ENCODE results near the gene FEN1.

The FEN1 gene

DNA sequence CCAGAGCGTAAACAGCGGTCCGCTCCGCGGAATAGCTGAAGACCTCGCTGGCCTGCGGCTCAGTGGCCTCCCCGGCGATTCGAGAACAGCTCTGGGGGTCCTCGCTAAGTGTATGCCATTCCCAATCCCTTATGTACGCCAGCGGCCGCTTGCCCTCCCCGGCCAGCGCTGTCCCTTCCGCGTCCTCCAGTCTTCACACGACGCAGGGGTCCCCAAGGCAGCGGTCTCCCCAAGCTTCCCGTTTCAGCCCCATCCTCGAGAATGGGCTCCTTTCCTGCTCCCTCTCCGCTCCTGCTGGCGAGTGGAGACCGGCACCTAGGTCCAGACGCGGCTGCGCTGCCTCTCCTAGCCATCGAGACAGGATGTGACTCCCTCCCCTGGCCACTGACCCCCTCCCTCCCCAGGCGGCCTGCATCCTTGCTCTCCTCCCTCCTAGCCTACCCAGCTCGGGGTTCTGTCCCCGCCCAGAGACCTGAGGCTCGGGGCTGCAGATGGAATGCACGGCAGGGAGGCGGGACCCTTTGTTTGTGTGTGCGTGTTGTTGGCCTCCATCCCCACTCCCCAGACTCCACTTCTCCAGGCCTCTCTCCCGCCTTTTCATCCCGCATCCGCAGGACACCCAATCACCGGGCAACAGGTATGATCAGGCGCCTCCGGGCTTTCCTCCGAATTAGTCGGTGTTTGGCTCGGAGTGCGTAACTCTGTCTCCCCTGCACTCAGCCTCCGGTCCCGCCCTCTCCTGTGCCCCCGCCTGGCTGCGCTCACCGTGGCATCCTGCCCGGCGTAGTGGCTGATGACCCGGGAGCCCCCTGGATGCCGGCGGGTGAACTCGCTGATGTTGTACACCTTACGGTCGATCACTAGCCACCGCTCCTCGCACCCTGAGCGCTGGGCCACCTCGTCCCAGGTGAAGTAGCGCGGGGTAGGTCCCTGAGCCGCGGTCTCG lies 23.4 kb downstream of the FEN1 start:
- H3K27me3 ChIP-seq (ENCODE audit: insufficient read depth, low read length): no peaks in the 10 kb centered on the region
- no CpG with 5 or more reads among the region's 69 CpGs for WGBS (ENCODE audit: extremely low coverage, insufficient coverage, insufficient read length)
- H4K12ac ChIP-seq (ENCODE audit: low read depth, low read length): peak overlapping the region; percentile 46
- peaks cover 25 to 29% of the 10 kb centered on the region in 2 experiments for H3K36me3 ChIP-seq (ENCODE audit: control insufficient read depth in 1 of 2, insufficient read depth in 2 of 2, low read length in 2 of 2)
- peak overlapping the region; percentile 83 for H4K8ac ChIP-seq (ENCODE audit: low read depth, low read length)
- no peaks in the 10 kb centered on the region for H3K9me3 ChIP-seq (ENCODE audit: insufficient read depth, low read depth, low read length)
- peak overlapping the region; percentile 87 for H2BK5ac ChIP-seq (ENCODE audit: low read depth, low read length, poor library complexity)
- H2BK120ac ChIP-seq (ENCODE audit: insufficient read depth, low read length, poor library complexity): peak overlapping the region; percentile 91
- H2BK12ac ChIP-seq (ENCODE audit: low read length): peak overlapping the region; percentile 28
- H3K79me2 ChIP-seq (ENCODE audit: control insufficient read depth, insufficient read depth, low read length, poor library complexity): peaks cover 13% of the 10 kb centered on the region
- H3K14ac ChIP-seq (ENCODE audit: low read length): peak overlapping the region; percentile 93
- H3K4me3 ChIP-seq (ENCODE audit: low read depth, low read length): peak overlapping the region; percentile 86
- peak overlapping the region; percentile 73 for H3K4ac ChIP-seq (ENCODE audit: low read depth, low read length)
- peaks cover 28% of the 10 kb centered on the region for H3K79me1 ChIP-seq (ENCODE audit: low read length)
- H3K23ac ChIP-seq (ENCODE audit: low read length): no peak overlapping the region
- H2AFZ ChIP-seq (ENCODE audit: insufficient read depth, low read length, poor library complexity): peak overlapping the region; percentile 37
- H3K27ac ChIP-seq (ENCODE audit: low read depth, low read length): peak overlapping the region; percentile 87
- H3K9ac ChIP-seq (ENCODE audit: low read length): peak overlapping the region; percentile 83
- H3K4me1 ChIP-seq (ENCODE audit: control insufficient read depth in 1 of 2, insufficient read depth in 2 of 2, low read length in 2 of 2): peaks cover 0 to 8% of the 10 kb centered on the region in 2 experiments
- peak overlapping the region; percentile 73 for H3K18ac ChIP-seq (ENCODE audit: low read length)
- peak overlapping the region; percentile 96 for H4K91ac ChIP-seq (ENCODE audit: low read depth, low read length)
- DNase-seq: peak; percentile 78 to 81
- peak overlapping the region; percentile 71 for H2AK5ac ChIP-seq (ENCODE audit: low read length)
- H3K4me2 ChIP-seq (ENCODE audit: low read length): peak overlapping the region; percentile 82

DNA sequence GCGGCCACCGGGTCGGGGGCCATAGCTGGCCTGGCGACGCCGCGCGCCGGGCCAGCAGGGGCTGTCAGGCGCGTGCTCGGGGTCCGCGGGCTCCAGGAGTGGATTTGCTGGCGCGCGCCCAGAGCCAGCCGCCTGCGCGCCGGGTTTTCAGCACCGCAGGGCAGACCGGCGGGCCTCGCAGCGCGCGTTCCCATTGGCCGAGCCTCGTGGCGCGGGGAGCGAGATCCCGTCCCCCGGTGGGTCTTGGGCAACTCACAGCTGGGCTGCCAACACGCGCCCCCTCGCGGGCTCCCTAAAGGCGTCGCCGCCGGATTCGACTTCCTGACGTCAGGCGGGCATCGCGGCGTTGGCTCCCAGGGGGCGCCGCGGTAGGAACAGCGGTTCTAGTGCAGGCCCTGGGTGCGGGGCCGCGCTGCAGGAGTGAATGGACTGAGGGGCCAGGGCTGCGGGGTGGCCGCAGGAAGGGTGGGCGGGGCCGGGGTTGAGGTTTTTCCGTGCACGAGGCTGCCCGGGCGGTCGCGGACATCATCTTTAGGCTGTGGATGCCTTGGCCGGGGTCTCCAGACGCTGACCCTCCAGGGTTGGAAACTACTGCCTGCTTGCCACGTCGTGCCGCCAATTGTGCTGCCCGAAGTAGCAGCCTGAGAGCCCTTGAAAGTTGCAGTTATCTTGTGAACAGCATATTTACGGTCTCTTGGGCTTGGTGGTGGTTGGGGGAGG lies 24.2 kb downstream of the FEN1 start, which contains the start of gene FADS1:
FADS1 (minus strand) TSS at position 268 of the 720 bp plus-strand sequence; CDS start at position 194, 74 bp downstream.
- H3K4ac ChIP-seq (ENCODE audit: low read depth, low read length): peak within 1 kb of the TSS; percentile 73
- H3K9ac ChIP-seq (ENCODE audit: low read length): peak within 1 kb of the TSS; percentile 83
- H3K36me3 ChIP-seq (ENCODE audit: control insufficient read depth in 1 of 2, insufficient read depth in 2 of 2, low read length in 2 of 2): peaks cover 17 to 21% of the 10 kb centered on the region in 2 experiments
- H2BK5ac ChIP-seq (ENCODE audit: low read depth, low read length, poor library complexity): peak within 1 kb of the TSS; percentile 87
- H4K8ac ChIP-seq (ENCODE audit: low read depth, low read length): peak within 1 kb of the TSS; percentile 83
- H3K4me3 ChIP-seq (ENCODE audit: low read depth, low read length): peak within 1 kb of the TSS; percentile 86
- H3K79me1 ChIP-seq (ENCODE audit: low read length): peaks cover 28% of the 10 kb centered on the region
- H3K79me2 ChIP-seq (ENCODE audit: control insufficient read depth, insufficient read depth, low read length, poor library complexity): peaks cover 13% of the 10 kb centered on the region
- H2BK120ac ChIP-seq (ENCODE audit: insufficient read depth, low read length, poor library complexity): peak within 1 kb of the TSS; percentile 91
- H3K4me1 ChIP-seq (ENCODE audit: control insufficient read depth in 1 of 2, insufficient read depth in 2 of 2, low read length in 2 of 2): peaks cover 0 to 8% of the 10 kb centered on the region in 2 experiments
- H2AFZ ChIP-seq (ENCODE audit: insufficient read depth, low read length, poor library complexity): peak within 1 kb of the TSS; percentile 37
- H2BK12ac ChIP-seq (ENCODE audit: low read length): peak within 1 kb of the TSS; percentile 28
- H4K91ac ChIP-seq (ENCODE audit: low read depth, low read length): peak within 1 kb of the TSS; percentile 96
- peak within 1 kb of the TSS; percentile 93 for H3K14ac ChIP-seq (ENCODE audit: low read length)
- H3K9me3 ChIP-seq (ENCODE audit: insufficient read depth, low read depth, low read length): no peaks in the 10 kb centered on the region
- H3K27me3 ChIP-seq (ENCODE audit: insufficient read depth, low read length): no peaks in the 10 kb centered on the region
- peak within 1 kb of the TSS; percentile 82 for H3K4me2 ChIP-seq (ENCODE audit: low read length)
- peak; percentile 93 for DNase-seq
- peak within 1 kb of the TSS; percentile 71 for H2AK5ac ChIP-seq (ENCODE audit: low read length)
- peak within 1 kb of the TSS; percentile 71 for H4K12ac ChIP-seq (ENCODE audit: low read depth, low read length)
- no peak within 1 kb of the TSS for H3K23ac ChIP-seq (ENCODE audit: low read length)
- peak within 1 kb of the TSS; percentile 73 for H3K18ac ChIP-seq (ENCODE audit: low read length)
- no CpG with 5 or more reads among the region's 73 CpGs for WGBS (ENCODE audit: extremely low coverage, insufficient coverage, insufficient read length)
- H3K27ac ChIP-seq (ENCODE audit: low read depth, low read length): peak within 1 kb of the TSS; percentile 87

DNA sequence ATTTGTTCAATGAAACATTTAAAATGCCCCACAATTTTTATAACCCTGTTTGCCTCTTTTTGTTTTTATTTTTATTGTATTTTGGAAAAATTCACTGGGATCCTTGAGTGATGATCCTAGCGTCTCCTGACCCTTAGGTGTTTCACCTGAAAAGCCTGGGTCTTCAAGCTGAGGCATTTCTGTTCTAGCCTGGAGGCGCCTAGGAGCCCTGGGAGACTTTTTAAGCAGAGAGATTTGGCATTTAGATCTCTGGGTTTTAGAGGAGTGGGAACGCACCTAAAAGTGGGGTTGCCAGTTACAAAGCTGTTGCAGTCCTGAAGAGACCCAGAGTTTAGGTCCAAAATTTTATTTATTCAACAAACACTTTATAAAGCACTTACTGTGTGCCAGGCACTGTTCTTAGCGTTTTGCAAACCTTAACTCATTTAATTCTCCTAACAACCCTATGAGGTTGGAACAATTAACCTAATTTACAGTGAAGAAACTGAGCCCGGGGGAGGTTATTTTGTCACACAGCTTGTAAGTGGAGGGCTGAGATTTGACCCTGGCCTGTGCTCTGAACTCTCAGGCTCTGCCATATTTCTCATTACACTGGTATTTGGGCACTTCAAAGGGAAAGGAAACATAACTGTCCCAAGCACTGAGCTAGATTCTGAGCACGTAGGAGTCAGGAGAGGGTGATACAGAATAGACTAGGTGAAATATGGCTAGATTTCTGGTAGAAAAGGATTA lies 24.9 kb downstream of the FEN1 start:
- H3K79me1 ChIP-seq (ENCODE audit: low read length): peaks cover 29% of the 10 kb centered on the region
- H4K8ac ChIP-seq (ENCODE audit: low read depth, low read length): no peak overlapping the region
- H3K4me3 ChIP-seq (ENCODE audit: low read depth, low read length): no peak overlapping the region
- peak overlapping the region; percentile 82 for H3K4me2 ChIP-seq (ENCODE audit: low read length)
- H3K14ac ChIP-seq (ENCODE audit: low read length): no peak overlapping the region
- peaks cover 10 to 14% of the 10 kb centered on the region in 2 experiments for H3K36me3 ChIP-seq (ENCODE audit: control insufficient read depth in 1 of 2, insufficient read depth in 2 of 2, low read length in 2 of 2)
- no peak overlapping the region for H2AK5ac ChIP-seq (ENCODE audit: low read length)
- H4K91ac ChIP-seq (ENCODE audit: low read depth, low read length): no peak overlapping the region
- H3K9me3 ChIP-seq (ENCODE audit: insufficient read depth, low read depth, low read length): no peaks in the 10 kb centered on the region
- no peak for DNase-seq
- H3K4me1 ChIP-seq (ENCODE audit: control insufficient read depth in 1 of 2, insufficient read depth in 2 of 2, low read length in 2 of 2): peaks cover 0 to 10% of the 10 kb centered on the region in 2 experiments
- H2BK120ac ChIP-seq (ENCODE audit: insufficient read depth, low read length, poor library complexity): peak overlapping the region; percentile 74
- no peak overlapping the region for H2BK12ac ChIP-seq (ENCODE audit: low read length)
- no peak overlapping the region for H3K9ac ChIP-seq (ENCODE audit: low read length)
- H3K23ac ChIP-seq (ENCODE audit: low read length): no peak overlapping the region
- no peak overlapping the region for H2AFZ ChIP-seq (ENCODE audit: insufficient read depth, low read length, poor library complexity)
- H2BK5ac ChIP-seq (ENCODE audit: low read depth, low read length, poor library complexity): no peak overlapping the region
- H3K18ac ChIP-seq (ENCODE audit: low read length): no peak overlapping the region
- H3K4ac ChIP-seq (ENCODE audit: low read depth, low read length): no peak overlapping the region
- H3K27me3 ChIP-seq (ENCODE audit: insufficient read depth, low read length): no peaks in the 10 kb centered on the region
- peaks cover 13% of the 10 kb centered on the region for H3K79me2 ChIP-seq (ENCODE audit: control insufficient read depth, insufficient read depth, low read length, poor library complexity)
- no CpG with 5 or more reads among the region's 6 CpGs for WGBS (ENCODE audit: extremely low coverage, insufficient coverage, insufficient read length)
- no peak overlapping the region for H4K12ac ChIP-seq (ENCODE audit: low read depth, low read length)
- peak overlapping the region; percentile 87 for H3K27ac ChIP-seq (ENCODE audit: low read depth, low read length)

- WGBS (ENCODE audit: extremely low coverage, insufficient coverage, insufficient read length): no CpG with 5 or more reads among the region's 2 CpGs
- DNase-seq: no peak
- H3K4me2 ChIP-seq (ENCODE audit: low read length): no peak overlapping the region
- H4K12ac ChIP-seq (ENCODE audit: low read depth, low read length): no peak overlapping the region
- H3K79me2 ChIP-seq (ENCODE audit: control insufficient read depth, insufficient read depth, low read length, poor library complexity): peaks cover 13% of the 10 kb centered on the region
- no peak overlapping the region for H2AK5ac ChIP-seq (ENCODE audit: low read length)
- no peak overlapping the region for H4K8ac ChIP-seq (ENCODE audit: low read depth, low read length)
- no peak overlapping the region for H3K9ac ChIP-seq (ENCODE audit: low read length)
- H3K18ac ChIP-seq (ENCODE audit: low read length): peak overlapping the region; percentile 42
- no peak overlapping the region for H3K4me3 ChIP-seq (ENCODE audit: low read depth, low read length)
- H2BK120ac ChIP-seq (ENCODE audit: insufficient read depth, low read length, poor library complexity): peak overlapping the region; percentile 48
- H3K9me3 ChIP-seq (ENCODE audit: insufficient read depth, low read depth, low read length): no peaks in the 10 kb centered on the region
- H3K79me1 ChIP-seq (ENCODE audit: low read length): peaks cover 21% of the 10 kb centered on the region
- no peak overlapping the region for H3K23ac ChIP-seq (ENCODE audit: low read length)
- H2BK12ac ChIP-seq (ENCODE audit: low read length): no peak overlapping the region
- peak overlapping the region; percentile 17 for H4K91ac ChIP-seq (ENCODE audit: low read depth, low read length)
- no peak overlapping the region for H3K27ac ChIP-seq (ENCODE audit: low read depth, low read length)
- no peak overlapping the region for H3K14ac ChIP-seq (ENCODE audit: low read length)
- no peaks in the 10 kb centered on the region for H3K27me3 ChIP-seq (ENCODE audit: insufficient read depth, low read length)
- peaks cover 0 to 3% of the 10 kb centered on the region in 2 experiments for H3K4me1 ChIP-seq (ENCODE audit: control insufficient read depth in 1 of 2, insufficient read depth in 2 of 2, low read length in 2 of 2)
- no peak overlapping the region for H2AFZ ChIP-seq (ENCODE audit: insufficient read depth, low read length, poor library complexity)
- H3K36me3 ChIP-seq (ENCODE audit: control insufficient read depth in 1 of 2, insufficient read depth in 2 of 2, low read length in 2 of 2): no peaks in the 10 kb centered on the region
- no peak overlapping the region for H2BK5ac ChIP-seq (ENCODE audit: low read depth, low read length, poor library complexity)
- H3K4ac ChIP-seq (ENCODE audit: low read depth, low read length): no peak overlapping the region
Measured at GRCh38 chr11:61820174-61820573, 27.5 kb downstream of the FEN1 start.
